T-helper 1 cell treated with Interleukin-12 subunit alpha and Interleukin-12 subunit beta and Interleukin-4 antibody, amounts not matched to agents 30 ng/mL and 1 ng/mL, for 36 hours (primary cell): Measurements from ENCODE around the gene MED16. TPM values are rescaled to one million over a fixed set of nuclear protein-coding genes. Genes with fewer than 3 reads are reported as not detected.

Experiments
- intact Hi-C: fragments of 100-400 bp; cut with micrococcal nuclease; formaldehyde crosslinking; loops from one replicate; pipeline ENCODE4 v1.15.1; 2024
- total RNA-seq: library from RNA; stranded (reverse); gene quantifications from 2 replicates; pipeline ENCODE4 v1.2.3, GENCODE V29; 2022

Gene MED16
- total RNA-seq = 64.3 and 74.3 TPM in 2 replicates

- intact Hi-C loops = loop anchor here (1.0 to 10.0 kb wide), 6 partner anchors 16 to 1562 kb away; partner anchors contain the start of genes LMNB2 and R3HDM4
Measured at GRCh38 chr19:892894-893689, at the start of gene MED16, which contains the start of gene RNU6-9. MED16 (minus strand) TSS chr19:893187; CDS start chr19:891131, 2,056 bp downstream. RNU6-9 (plus strand) TSS chr19:893484.

DNA sequence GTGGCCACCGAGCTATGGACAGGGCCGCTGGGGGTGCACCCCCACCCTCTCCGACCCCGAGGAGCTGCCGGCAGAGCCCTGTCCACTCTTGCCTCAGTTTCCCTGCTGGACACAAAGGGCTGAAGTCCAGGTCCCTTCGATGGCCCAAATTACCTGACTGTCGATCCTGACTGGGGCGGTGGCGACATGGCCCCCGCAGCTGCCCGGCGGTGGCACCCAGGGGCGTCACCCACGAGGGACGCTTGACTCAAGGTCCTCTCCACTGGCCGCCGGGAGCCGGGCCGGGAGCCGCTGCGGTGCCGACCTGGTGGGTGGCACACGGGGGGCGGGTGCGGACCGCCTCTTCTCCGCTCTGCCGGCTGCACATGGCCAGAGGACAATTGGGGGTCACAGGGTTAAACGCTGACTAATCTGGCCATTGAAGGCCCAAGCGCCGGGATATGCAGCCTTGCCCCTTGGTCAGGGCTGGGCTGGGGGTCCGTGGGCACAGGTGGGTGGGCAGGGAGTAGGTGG lies 49.2 kb upstream of the MED16 start:
- intact Hi-C loops = no loop called here

GRCh38 chr19:941292-942132 lies 48.5 kb upstream of the MED16 start:
- intact Hi-C loops = no loop called here

DNA sequence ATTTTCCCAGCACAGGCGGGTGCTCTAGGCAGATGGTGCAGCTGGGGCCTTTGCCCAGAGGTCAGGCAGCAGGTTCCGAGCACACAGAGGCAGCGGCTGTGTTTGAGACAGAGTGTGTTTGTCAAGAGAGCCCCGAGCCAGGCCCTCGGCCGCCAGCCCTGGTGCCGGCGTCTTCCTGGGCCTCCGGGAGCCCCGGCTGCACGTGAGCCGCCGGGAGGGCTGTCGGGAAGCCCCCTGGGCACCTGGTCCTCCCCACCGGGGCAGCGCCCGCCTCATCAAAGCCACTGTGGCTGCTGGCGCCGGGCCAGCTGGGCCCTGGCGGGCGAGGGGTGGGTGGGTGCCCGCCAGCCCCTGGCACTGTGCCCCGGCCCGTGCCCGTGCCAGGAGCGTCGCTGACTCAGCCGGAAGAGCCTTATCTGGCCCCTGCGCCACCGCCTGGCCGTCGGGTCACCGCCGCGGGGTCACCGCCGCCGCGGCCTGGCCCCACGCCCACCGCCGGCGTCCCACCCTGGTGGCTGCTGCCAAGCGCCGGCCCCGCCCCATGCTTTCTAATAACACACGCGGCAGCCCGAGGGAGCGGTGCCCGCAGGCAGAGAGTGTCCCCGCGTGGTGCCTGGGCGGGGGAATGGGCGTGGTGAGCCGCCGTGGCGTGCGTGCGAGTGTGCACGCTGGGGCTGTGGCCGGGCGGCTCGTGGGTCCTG lies 47.8 kb upstream of the MED16 start:
- intact Hi-C loops = no loop called here

GRCh38 chr19:939922-940321 lies 46.9 kb upstream of the MED16 start:
- intact Hi-C loops = no loop called here

DNA sequence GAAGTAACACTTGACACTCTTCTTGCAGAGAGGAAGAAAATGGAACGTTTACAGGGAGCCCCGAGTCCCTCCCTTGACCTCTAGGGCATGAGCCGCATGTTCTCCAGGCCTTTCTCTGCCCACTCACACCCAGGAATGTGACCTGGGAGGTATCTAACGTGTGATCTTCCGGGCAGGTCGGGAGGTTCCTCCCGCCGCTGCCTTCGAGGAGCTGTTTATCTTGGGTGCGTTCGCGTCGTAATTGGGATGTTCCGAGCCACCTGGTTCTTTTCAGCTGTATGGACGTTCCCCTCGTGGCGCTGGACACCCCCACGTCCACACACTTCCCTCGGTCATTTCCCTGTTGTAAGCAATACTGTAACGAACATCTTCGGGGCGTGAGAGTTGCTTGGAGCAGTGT lies 46.5 kb upstream of the MED16 start:
- intact Hi-C loops = no loop called here

DNA sequence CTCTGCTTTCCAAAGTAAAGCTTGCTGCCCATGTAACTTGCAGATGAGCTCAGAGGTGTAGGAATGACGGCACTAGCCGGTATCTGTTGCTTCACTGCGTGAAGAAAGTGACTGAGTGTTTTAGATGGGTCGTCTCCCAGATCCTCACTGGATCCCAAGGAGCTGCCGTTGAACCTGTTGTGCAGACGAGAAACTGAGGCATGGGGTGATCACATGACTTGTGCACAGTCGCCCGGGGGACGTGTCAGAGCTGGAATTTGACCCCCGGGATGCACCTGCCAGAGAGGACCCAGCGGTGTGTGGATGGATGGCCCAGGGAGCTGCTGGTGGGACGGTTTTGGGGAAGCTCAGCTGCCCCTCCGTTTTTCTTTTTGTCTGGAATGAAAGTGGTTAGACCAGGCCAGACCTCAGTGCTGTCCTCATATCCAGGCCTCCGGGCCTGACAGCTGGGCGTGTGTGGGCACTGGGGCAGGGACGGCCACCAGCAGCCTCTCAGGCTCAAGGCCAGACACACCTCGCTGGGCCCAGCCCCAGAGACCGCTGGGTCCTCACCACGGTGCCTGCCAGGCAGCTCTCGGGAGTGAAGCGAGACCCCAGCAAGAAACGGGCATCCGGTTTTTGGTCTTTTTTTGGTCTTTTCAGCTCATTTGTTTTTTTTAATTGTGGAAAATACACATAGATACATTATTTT lies 45.4 kb upstream of the MED16 start:
- intact Hi-C loops = no loop called here

GRCh38 chr19:937259-937694 lies 44.3 kb upstream of the MED16 start:
- intact Hi-C loops = no loop called here

DNA sequence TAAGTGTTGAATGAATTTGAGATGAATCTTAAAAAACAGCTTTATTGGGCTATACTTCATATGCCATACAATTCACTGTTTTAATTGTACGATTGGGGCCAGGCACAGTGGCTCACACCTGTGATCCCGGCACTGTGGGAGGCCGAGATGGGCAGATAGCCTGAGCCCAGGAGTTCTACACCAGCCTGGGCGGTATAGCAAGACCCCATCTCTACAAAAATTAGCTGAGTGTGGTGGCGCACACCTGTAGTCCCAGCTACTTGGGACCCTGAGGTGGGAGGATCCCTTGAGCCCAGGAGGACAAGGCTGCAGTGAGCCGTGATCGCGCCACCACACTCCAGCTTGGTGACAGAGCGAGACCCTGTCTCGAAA lies 43.2 kb upstream of the MED16 start:
- intact Hi-C loops = no loop called here

DNA sequence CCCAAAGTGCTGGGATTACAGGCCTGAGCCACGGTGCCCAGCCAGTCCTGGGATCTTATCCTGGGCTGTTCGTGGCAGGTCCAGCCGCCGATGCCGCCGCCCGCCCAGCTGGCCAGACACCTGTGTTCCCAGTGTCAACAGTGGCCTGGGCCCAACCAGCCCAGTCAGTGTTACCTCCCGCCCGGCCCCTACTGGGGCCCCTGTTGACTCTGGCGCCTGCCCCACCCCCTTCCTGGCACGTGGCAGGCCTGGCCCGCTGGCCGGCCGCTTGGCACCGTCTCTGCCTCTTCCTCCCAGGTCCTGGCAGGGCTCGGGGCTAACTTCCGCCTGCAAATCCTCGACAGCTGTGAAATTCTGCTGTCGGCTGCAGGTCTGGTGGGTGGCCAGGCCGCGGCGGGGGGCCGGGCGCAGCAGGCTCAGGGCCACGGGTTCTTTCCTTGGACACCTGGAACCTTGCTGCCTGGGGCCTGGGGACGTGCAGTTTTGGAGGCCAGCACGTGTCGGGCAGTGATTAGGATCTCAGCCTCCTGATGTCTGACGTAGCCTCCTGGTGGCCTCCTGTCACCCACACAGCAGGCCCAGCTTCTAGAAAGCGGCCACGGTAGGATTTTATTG lies 42.0 kb upstream of the MED16 start:
- intact Hi-C loops = no loop called here

DNA sequence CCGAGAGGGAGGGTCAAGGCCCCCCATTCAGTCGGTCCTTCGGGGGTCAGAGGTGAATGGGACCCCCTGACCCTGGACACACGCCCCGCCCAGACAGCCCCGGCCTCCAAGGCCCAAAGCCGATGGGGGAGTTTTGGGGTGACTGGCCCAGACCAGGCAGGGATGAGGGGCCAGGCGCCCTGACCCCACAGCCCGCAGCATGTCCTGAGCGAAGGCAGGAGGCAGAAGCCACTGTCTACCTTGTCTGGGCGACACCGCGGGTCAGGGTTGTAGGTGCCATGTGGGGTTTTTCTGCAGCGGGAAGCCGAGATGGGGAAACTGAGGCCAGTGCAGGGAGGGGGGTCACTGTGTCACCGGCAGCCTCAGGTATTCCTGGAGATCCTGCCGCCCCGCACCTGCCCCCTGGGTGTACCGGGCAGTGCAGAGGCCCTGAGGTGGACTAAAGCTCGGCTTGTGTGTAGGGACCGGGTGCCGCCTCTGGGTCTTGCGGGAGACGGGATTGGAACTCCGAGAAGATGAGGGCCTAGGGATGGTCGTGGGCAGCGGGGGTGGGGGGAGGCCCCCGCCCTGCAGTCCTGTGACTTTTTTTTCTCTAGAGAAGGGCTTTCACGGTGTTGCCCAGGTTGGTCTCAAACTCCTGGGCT lies 41.3 kb upstream of the MED16 start:
- intact Hi-C loops = no loop called here

GRCh38 chr19:933553-933882 lies 40.5 kb upstream of the MED16 start:
- intact Hi-C loops = no loop called here

DNA sequence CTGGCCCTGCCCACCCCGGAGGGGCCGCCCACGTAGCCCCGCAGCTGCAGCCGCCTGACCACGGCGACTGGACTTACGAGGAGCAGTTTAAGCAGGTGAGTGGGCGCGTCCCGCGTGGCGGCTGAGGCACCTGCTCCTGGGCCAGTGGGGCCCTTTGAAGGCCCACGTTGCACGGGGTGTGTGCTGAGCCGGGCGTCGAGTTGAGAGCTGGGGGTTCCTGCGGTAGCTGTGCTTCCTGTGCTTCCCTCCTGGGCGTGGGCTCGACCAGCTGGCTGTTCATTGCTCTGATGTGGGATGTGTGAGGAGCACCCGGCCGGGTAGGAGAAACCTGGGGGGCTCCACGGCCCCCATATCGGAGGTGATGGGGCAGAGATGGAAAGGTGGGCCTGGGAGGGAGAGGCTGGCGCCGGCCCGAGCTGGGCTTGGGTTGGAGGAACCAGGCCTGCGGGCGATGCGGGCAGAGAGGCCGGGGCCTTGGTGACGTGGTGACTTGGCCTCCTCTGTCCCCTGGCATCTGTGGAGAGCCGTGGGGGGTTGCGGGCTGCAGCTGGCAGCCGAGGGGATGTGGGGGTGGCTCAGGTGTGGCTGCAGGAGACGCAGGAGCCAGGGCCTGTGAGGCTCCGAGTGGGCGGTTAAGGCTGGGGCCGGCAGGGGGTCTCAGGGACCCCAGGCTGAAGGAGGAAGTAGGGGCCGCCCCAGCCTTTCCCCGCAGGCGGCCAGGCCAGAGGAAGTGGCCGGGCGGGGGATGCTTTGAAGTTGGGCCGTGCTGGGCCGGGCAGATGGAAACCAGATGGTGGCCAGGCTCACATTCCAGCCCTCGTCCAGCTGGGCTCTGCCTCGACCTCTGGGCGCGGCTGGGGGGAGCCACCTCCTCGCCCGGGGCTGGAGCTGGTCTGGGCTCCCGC lies 39.9 kb upstream of the MED16 start:
- intact Hi-C loops = no loop called here

DNA sequence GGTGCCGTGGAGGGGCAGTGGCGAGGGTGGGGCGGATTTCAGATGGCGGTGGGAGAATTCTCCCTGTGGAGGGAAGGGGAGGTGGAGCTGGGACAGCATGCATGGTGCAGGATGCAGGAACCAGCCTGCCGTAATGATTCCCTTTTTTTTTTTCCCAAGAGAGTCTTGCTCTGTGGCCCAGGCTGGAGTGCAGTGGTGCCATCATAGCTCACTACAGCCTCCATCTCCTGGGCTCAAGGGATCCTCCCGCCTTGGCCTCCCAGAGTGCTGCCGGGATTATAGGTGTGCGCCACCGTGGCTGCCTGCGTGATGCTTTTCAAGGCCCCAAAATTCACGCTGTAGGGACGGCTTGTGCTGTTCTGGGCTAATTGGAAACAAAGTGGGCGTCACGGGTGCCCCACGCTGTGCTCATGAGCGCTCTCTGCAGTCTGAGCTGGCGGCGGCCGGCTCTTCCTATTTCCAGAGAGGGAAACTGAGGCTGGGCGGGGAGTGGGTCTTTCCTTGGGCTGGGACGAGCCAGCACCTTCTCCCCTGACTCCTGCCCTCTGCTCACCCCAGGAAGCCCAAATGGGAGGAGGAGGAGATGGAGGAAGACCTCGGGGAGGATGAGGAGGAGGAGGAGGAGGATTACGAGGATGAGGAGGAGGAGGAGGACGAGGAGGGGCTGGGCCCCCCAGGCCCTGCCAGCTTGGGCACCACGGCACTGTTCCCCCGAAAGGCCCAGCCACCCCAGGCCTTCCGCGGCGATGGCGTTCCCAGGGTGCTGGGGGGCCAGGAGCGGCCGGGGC lies 39.1 kb upstream of the MED16 start:
- intact Hi-C loops = no loop called here

DNA sequence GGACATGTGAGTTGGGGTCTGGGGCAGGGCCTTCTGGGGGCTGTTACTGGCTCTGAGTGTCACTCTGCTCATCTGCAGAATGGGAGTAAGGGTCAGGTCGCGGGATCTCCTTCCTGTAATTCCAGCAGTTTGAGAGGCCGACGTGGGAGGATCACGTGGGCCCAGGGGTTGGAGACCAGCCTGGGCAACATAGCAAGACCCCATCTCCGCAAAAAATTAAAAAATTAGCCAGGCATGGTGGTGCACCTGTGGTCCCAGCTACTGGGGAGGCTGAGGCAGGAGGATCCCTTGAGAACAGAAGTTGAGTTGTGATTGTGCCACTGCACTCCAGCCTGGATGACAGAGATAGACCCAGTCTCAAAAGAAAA lies 36.9 kb upstream of the MED16 start:
- intact Hi-C loops = no loop called here

GRCh38 chr19:929203-929890 lies 36.4 kb upstream of the MED16 start:
- intact Hi-C loops = no loop called here

- intact Hi-C loops = no loop called here
Measured at GRCh38 chr19:928471-929202, 35.6 kb upstream of the MED16 start.
